Progenitor cell of endocrine pancreas (in vitro differentiated cells): Measurements from ENCODE around the gene BMP7. TPM values are rescaled to one million over a fixed set of nuclear protein-coding genes. Genes with fewer than 3 reads are reported as not detected.

Source experiments
- DNase-seq: peaks from one replicate; pipeline ENCODE4 v3.0.0; 2021; ENCODE audit warnings: low spot score; ENCODE audit not compliant: unreplicated experiment
- H3K27ac Mint-ChIP-seq: 2 replicates; pipeline ENCODE4 v1.8.0; 2021; ENCODE audit warnings: mild to moderate bottlenecking, moderate library complexity, mixed read lengths
- H3K27me3 Mint-ChIP-seq: 2 replicates; pipeline ENCODE4 v1.8.0; 2021; ENCODE audit warnings: mixed read lengths
- H3K36me3 Mint-ChIP-seq: 2 replicates; pipeline ENCODE4 v1.8.0; 2022; ENCODE audit warnings: mixed read lengths; ENCODE audit not compliant: insufficient read depth
- H3K4me1 Mint-ChIP-seq: 2 replicates; pipeline ENCODE4 v1.8.0; 2021; ENCODE audit warnings: low read depth, mixed read lengths
- H3K4me3 Mint-ChIP-seq: 2 replicates; pipeline ENCODE4 v1.8.0; 2021; ENCODE audit warnings: low read depth, mild to moderate bottlenecking, moderate library complexity, mixed read lengths
- H3K9me3 Mint-ChIP-seq: 2 replicates; pipeline ENCODE4 v1.8.0; 2021; ENCODE audit warnings: low read depth, mixed read lengths
- CTCF ChIP-seq: fragments of 200-600 bp; sonication (generic); IDR thresholded peaks from one replicate; pipeline ENCODE4 v1.5.0; 2021; ENCODE audit warnings: antibody characterized with exemption, mild to moderate bottlenecking; ENCODE audit not compliant: unreplicated experiment
- total RNA-seq: library from RNA; stranded (reverse); gene quantifications from 2 replicates; pipeline ENCODE4 v1.2.1, GENCODE V29; 2021

BMP7 gene
- total RNA-seq, 1 donor from 2014 or later, result 35.4 TPM

DNA sequence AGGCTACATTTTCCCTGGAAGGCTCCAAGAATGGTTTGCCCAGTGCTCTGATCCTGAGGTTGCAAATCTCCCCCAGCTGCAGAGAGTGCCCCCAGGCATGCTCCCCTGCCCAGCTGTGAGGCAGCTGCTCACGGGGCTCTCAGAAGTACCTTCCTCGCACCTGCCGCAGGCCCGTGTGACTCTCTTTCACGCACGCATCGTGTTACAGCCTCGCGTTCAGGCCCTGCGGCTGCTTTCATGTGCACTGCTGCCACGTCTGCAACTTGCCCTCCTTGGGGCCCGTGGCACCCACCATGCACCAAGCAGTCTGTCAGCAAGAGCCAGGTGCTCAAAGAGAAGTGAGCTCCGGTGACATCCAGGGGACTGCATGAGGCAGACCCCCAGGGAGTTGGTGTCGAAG, 34.6 kb upstream of the BMP7 start:
- Mint-ChIP-seq H3K36me3 (no peaks in the 10 kb centered on the region), H3K4me1 (peaks cover 3% of the 10 kb centered on the region)
- TF ChIP-seq CTCF, result no peak

GRCh38 chr20:57298457-57298856, 32.0 kb upstream of the BMP7 start:
- TF ChIP-seq CTCF, result no peak
- Mint-ChIP-seq H3K9me3 (no peaks in the 10 kb centered on the region), H3K36me3 (no peaks in the 10 kb centered on the region), H3K27ac (no peak overlapping the region), H3K4me3 (no peak overlapping the region), H3K27me3 (peaks cover 8% of the 10 kb centered on the region), H3K4me1 (peaks cover 10% of the 10 kb centered on the region)
- no peak for DNase-seq

More for the DNA sequence above, 34.6 kb upstream of the BMP7 start:
- Mint-ChIP-seq H3K27me3 (peaks cover 8% of the 10 kb centered on the region), H3K27ac (no peak overlapping the region), H3K9me3 (no peaks in the 10 kb centered on the region), H3K4me3 (no peak overlapping the region)
- DNase-seq, result no peak

DNA sequence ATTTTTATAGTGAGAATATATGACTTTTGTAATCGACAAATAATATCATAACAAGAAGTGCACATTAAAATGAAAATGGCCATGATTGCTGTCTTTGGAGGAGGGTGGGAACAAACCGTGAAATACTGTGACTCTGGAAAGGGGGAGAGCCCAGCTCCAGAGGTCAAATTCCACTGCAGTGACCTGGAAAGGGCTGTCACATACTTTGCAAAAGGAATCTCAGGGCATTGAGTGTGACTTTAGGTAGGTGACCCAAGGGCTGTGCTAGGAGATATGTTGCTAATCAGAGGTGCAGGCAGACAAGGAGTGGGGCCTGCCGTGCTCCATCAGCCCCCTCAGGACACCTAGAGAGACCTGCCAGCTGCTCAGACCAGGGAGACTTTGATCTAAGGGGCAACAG, 28.1 kb upstream of the BMP7 start:
- peaks cover 12% of the 10 kb centered on the region for H3K4me1 Mint-ChIP-seq
- H3K27ac Mint-ChIP-seq, result peak overlapping the region; percentile 64
- H3K9me3 Mint-ChIP-seq, result no peaks in the 10 kb centered on the region
- H3K4me3 Mint-ChIP-seq, result no peak overlapping the region
- H3K36me3 Mint-ChIP-seq, result no peaks in the 10 kb centered on the region
- TF ChIP-seq CTCF, result no peak
- DNase-seq, result no peak
- H3K27me3 Mint-ChIP-seq, result peaks cover 18% of the 10 kb centered on the region

- no peak for DNase-seq
- Mint-ChIP-seq H3K27ac (no peak overlapping the region), H3K9me3 (no peaks in the 10 kb centered on the region), H3K27me3 (peaks cover 18% of the 10 kb centered on the region), H3K4me3 (no peak overlapping the region), H3K4me1 (peaks cover 12% of the 10 kb centered on the region), H3K36me3 (no peaks in the 10 kb centered on the region)
- no peak for TF ChIP-seq CTCF
Measured at GRCh38 chr20:57293995-57294394, 27.6 kb upstream of the BMP7 start.

DNA sequence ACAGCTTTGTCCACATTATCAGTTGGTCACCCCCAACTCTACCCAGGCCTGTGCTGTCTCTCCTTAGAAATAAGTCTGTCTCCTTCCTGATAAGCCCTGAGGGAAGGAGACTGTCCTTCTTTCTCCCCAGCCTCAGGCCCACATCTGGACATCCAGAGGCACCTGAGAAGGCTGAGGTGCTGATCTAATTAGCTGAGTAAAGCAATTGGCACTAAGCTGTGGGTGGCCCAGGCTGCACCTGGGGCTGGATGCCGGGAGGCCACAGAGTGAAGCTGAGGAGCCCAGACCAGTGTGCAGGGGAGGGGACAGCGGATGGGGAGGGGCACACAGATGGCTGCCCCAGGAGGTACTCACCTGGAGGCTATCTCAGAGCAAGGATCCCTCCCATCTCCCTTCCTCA, 26.2 kb upstream of the BMP7 start:
- Mint-ChIP-seq H3K9me3 (no peaks in the 10 kb centered on the region), H3K27me3 (peaks cover 26% of the 10 kb centered on the region), H3K36me3 (no peaks in the 10 kb centered on the region), H3K27ac (no peak overlapping the region), H3K4me3 (no peak overlapping the region), H3K4me1 (peaks cover 18% of the 10 kb centered on the region)
- DNase-seq, result no peak
- TF ChIP-seq CTCF, result no peak
